B cell (primary cell): Measurements from ENCODE around the gene B3GNT9. TPM values are rescaled to one million over a fixed set of nuclear protein-coding genes. Genes with fewer than 3 reads are reported as not detected.

Experiments used
- ATAC-seq: fragments of 200-7000 bp; cut with Tn5 transposase; one replicate; pipeline ENCODE4 v1.10.0; 2021; ENCODE audit warnings: low read depth, mild to moderate bottlenecking, moderate number of reproducible peaks, moderate library complexity
- CTCF ChIA-PET: fragments of 350-600 bp; sonication (Branson Sonifier 250); formaldehyde crosslinking; loops from one replicate; lab custom pipeline; 2021; ENCODE audit warnings: antibody characterized with exemption, inconsistent platforms; lab: Charles Lee
- POLR2A ChIA-PET: fragments of 350-600 bp; sonication (Branson Sonifier 250); formaldehyde crosslinking; loops from one replicate; lab custom pipeline; 2021; ENCODE audit warnings: antibody characterized with exemption; lab: Charles Lee
- DNase-seq: peaks from one replicate; pipeline ENCODE4 v3.0.0; 2013
- H2AFZ ChIP-seq: 2 replicates; pipeline ENCODE4 v1.6.1; 2012; ENCODE audit warnings: mild to moderate bottlenecking, low read depth, low read length; ENCODE audit not compliant: insufficient read depth, poor library complexity, severe bottlenecking
- H3K27ac ChIP-seq, 2 donors: 1 replicate in 1 of 2; 2 replicates in 1 of 2; pipeline ENCODE4 v1.5.1; 2012 to 2013; ENCODE audit warnings: low read length in 2 of 2, mild to moderate bottlenecking in 2 of 2, moderate library complexity in 1 of 2
- H3K27me3 ChIP-seq, 4 experiments: fragments of 200-600 bp in 1 of 4; sonication (generic) in 1 of 4; replicated peaks in 1 of 4; 1 replicate in 2 of 4; 2 replicates in 2 of 4; pipeline versions ENCODE4 v1.6.1 to v1.7.0; 2013 to 2016; ENCODE audit warnings: low read length in 3 of 4, mild to moderate bottlenecking in 2 of 4, mixed read lengths in 1 of 4, moderate library complexity in 1 of 4; ENCODE audit not compliant: insufficient read depth in 4 of 4, control insufficient read depth in 3 of 4; ENCODE audit errors: control extremely low read depth in 1 of 4
- H3K36me3 ChIP-seq, 2 experiments: replicated peaks in 1 of 2; 1 replicate in 1 of 2; 2 replicates in 1 of 2; pipeline versions ENCODE4 v1.6.1 to v1.7.1; 2013; ENCODE audit warnings: low read length in 1 of 2; ENCODE audit not compliant: insufficient read depth in 2 of 2, control insufficient read depth in 1 of 2; ENCODE audit errors: control extremely low read depth in 1 of 2, extremely low read depth in 1 of 2
- H3K4me1 ChIP-seq, 2 donors: fragments of 200-600 bp in 1 of 2; sonication (generic) in 1 of 2; 1 replicate in 1 of 2; 2 replicates in 1 of 2; pipeline versions ENCODE4 v1.5.1 to v1.6.1; 2013 to 2017; ENCODE audit warnings: low read length in 2 of 2; ENCODE audit not compliant: control insufficient read depth in 2 of 2, insufficient read depth in 2 of 2
- H3K4me2 ChIP-seq: replicated peaks from 2 replicates; pipeline ENCODE3; 2012; ENCODE audit warnings: mild to moderate bottlenecking, low read depth, low read length; ENCODE audit not compliant: poor library complexity, severe bottlenecking
- H3K4me3 ChIP-seq, 5 experiments: fragments of 200-600 bp in 1 of 5; sonication (generic) in 1 of 5; 1 replicate in 3 of 5; 2 replicates in 2 of 5; pipeline versions ENCODE4 v1.5.1 to v1.7.0; 2011 to 2016; ENCODE audit warnings: low read length in 4 of 5, mild to moderate bottlenecking in 4 of 5, low read depth in 2 of 5, control low read depth in 1 of 5, moderate library complexity in 1 of 5; ENCODE audit not compliant: insufficient read depth in 1 of 5; ENCODE audit errors: control extremely low read depth in 1 of 5, extremely low read depth in 1 of 5
- H3K79me2 ChIP-seq: fragments of 200-600 bp; sonication (generic); one replicate; pipeline ENCODE4 v1.6.0; 2016; ENCODE audit warnings: low read length; ENCODE audit not compliant: control insufficient read depth, insufficient read depth
- H3K9ac ChIP-seq: fragments of 200-600 bp; sonication (generic); 2 replicates; pipeline ENCODE4 v1.6.1; 2017; ENCODE audit warnings: mild to moderate bottlenecking, low read length, moderate library complexity
- H3K9me3 ChIP-seq, 3 donors: one replicate each; pipeline versions ENCODE4 v1.6.1 to v1.7.1; 2013; ENCODE audit warnings: low read length in 2 of 3; ENCODE audit not compliant: control insufficient read depth in 2 of 3, insufficient read depth in 1 of 3; ENCODE audit errors: control extremely low read depth in 1 of 3
- H4K20me1 ChIP-seq: 2 replicates; pipeline ENCODE4 v1.6.0; 2012; ENCODE audit warnings: mild to moderate bottlenecking, low read length; ENCODE audit not compliant: insufficient read depth, control insufficient read depth, poor library complexity, severe bottlenecking
- H3K27ac Mint-ChIP-seq: one replicate; pipeline ENCODE4 v1.8.0; 2021; ENCODE audit warnings: mixed read lengths
- H3K27me3 Mint-ChIP-seq: one replicate; pipeline ENCODE4 v1.8.0; 2021; ENCODE audit warnings: mixed read lengths
- H3K4me1 Mint-ChIP-seq: one replicate; pipeline ENCODE4 v1.8.0; 2021; ENCODE audit warnings: mixed read lengths
- H3K4me3 Mint-ChIP-seq: one replicate; pipeline ENCODE4 v1.8.0; 2021; ENCODE audit warnings: mixed read lengths
- H3K9me3 Mint-ChIP-seq: one replicate; pipeline ENCODE4 v1.8.0; 2022; ENCODE audit warnings: mixed read lengths; ENCODE audit not compliant: insufficient read depth
- CTCF ChIP-seq: fragments of 200-600 bp; IDR thresholded peaks from one replicate; pipeline ENCODE4 v1.8.0; 2022; ENCODE audit warnings: antibody characterized with exemption, mild to moderate bottlenecking
- EZH2 ChIP-seq: IDR thresholded peaks from 2 replicates; pipeline ENCODE4 v1.6.1; 2012; ENCODE audit warnings: borderline replicate concordance, low read depth, mild to moderate bottlenecking, moderate library complexity, low read length; ENCODE audit not compliant: insufficient read depth, poor library complexity, severe bottlenecking
- WGBS: methylation state at CpG from one replicate; pipeline ENCODE4 v1.1.5; 2013; ENCODE audit warnings: missing lambda C conversion rate; ENCODE audit not compliant: insufficient coverage; 5-methylcytosine and 5-hydroxymethylcytosine counted together
- intact Hi-C: fragments of 100-400 bp; cut with micrococcal nuclease; formaldehyde crosslinking; loops from one replicate; pipeline ENCODE4 v1.10.0; 2022
- polyA minus RNA-seq: library from RNA; depleted of rRNA, polyadenylated mRNA; stranded (reverse); fragments of >200 nt; gene quantifications from 2 replicates; pipeline ENCODE4 v1.2.3, GENCODE V29; 2012
- polyA plus RNA-seq: library from polyadenylated mRNA; depleted of rRNA; stranded (reverse); fragments of >200 nt; gene quantifications from 2 replicates; pipeline ENCODE4 v1.2.3, GENCODE V29; 2012
- total RNA-seq, 2 donors: library from RNA; stranded (reverse); fragments of 120-200 nt in 1 of 2; gene quantifications; 1 replicate in 1 of 2; 2 replicates in 1 of 2; pipeline versions ENCODE4 v1.2.3 to v1.2.4, GENCODE V29; 2013 to 2022

The B3GNT9 gene
- total RNA-seq (1.2 and 1.6 TPM in 2 replicates), polyA plus RNA-seq (2.4 and 2.5 TPM in 2 replicates), polyA minus RNA-seq (2.9 and 7.1 TPM in 2 replicates)
- total RNA-seq (2013): 1.0 TPM

GRCh38 chr16:67150833-67151396 lies at the start of gene B3GNT9:
Gene B3GNT9, minus strand, starts transcription at chr16:67150998. Its CDS starts 513 bp downstream, at chr16:67150485.
- Histone ChIP-seq H3K27ac (no peak within 1 kb of the TSS), H3K27me3 (peaks cover 0 to 36% (median 10%) of the 10 kb centered on the region in 4 experiments), H3K9me3 (peaks cover 0 to 22% (median 0%) of the 10 kb centered on the region in 3 donors), H4K20me1 (peaks cover 22% of the 10 kb centered on the region), H3K9ac (peak within 1 kb of the TSS; percentile 52), H3K4me3 (peak within 1 kb of the TSS in 4 of 5 experiments; percentile 33 to 54 (median 44)), H3K36me3 (peaks cover 0 to 26% of the 10 kb centered on the region in 2 experiments), H3K4me2 (peak within 1 kb of the TSS; percentile 79), H3K4me1 (peaks cover 21 to 22% of the 10 kb centered on the region in 2 donors), H2AFZ (peak within 1 kb of the TSS; percentile 56), H3K79me2 (no peaks in the 10 kb centered on the region)
- ChIA-PET CTCF (interaction anchor here (0.6 to 1.5 kb wide), 6 partner anchors 19 to 343 kb away, joined by 3 to 4 read pairs (median 4); partner anchors contain the start of genes CBFB and NOL3), POLR2A (interaction anchor here (0.6 kb wide), 1 partner anchor 8 kb away, joined by 3 read pairs; no protein-coding TSS in a partner anchor)
- DNase-seq (peak; percentile 44), ATAC-seq (no peak)
- no peak for TF ChIP-seq EZH2
- TF ChIP-seq CTCF: no peak
- intact Hi-C loops: loop anchor here (1.0 kb wide), 1 partner anchor 169 kb away; no protein-coding TSS in a partner anchor
- Mint-ChIP-seq H3K4me1 (peaks cover 24% of the 10 kb centered on the region), H3K9me3 (no peaks in the 10 kb centered on the region), H3K4me3 (peak within 1 kb of the TSS; percentile 73), H3K27me3 (peaks cover 20% of the 10 kb centered on the region), H3K27ac (no peak within 1 kb of the TSS)
- WGBS: 4% methylated on average over 31 of the region's 34 CpGs

GRCh38 chr16:67200491-67200890 lies 49.7 kb upstream of the B3GNT9 start:
- Histone ChIP-seq H3K27me3 (no peaks in the 10 kb centered on the region), H3K4me2 (no peak overlapping the region), H3K27ac (no peak overlapping the region), H3K9ac (no peak overlapping the region), H3K79me2 (peaks cover 7% of the 10 kb centered on the region), H2AFZ (no peak overlapping the region), H3K4me1 (no peaks in the 10 kb centered on the region), H3K4me3 (no peak overlapping the region), H3K9me3 (no peaks in the 10 kb centered on the region), H4K20me1 (peaks cover 27% of the 10 kb centered on the region), H3K36me3 (peaks cover 0 to 56% of the 10 kb centered on the region in 2 experiments)
- intact Hi-C loops: no loop called here
- ChIA-PET CTCF (no interaction called here), POLR2A (no interaction called here)
- 100% methylated on average over 8 of the region's 8 CpGs for WGBS
- Mint-ChIP-seq H3K9me3 (no peaks in the 10 kb centered on the region), H3K4me1 (peaks cover 15% of the 10 kb centered on the region), H3K27ac (no peak overlapping the region), H3K27me3 (no peaks in the 10 kb centered on the region), H3K4me3 (no peak overlapping the region)
- ATAC-seq (no peak), DNase-seq (no peak)
- TF ChIP-seq CTCF (no peak), EZH2 (no peak)
